HepG2 (cell line): ENCODE data around the gene ARVCF.

Experiments
- ETV5 ChIP-seq: IDR thresholded peaks from 2 replicates; pipeline ENCODE4 v1.6.1; 2018; ENCODE audit warnings: missing biosample characterization, missing genetic modification reagents, inconsistent platforms, borderline replicate concordance
- HDAC2 ChIP-seq: sonication (generic); formaldehyde crosslinking; IDR thresholded peaks from 2 replicates; pipeline ENCODE4 v1.4.0; 2020; ENCODE audit warnings: missing genetic modification reagents
- MAFF ChIP-seq: IDR thresholded peaks from 2 replicates; pipeline ENCODE4 v1.6.1; 2011; ENCODE audit warnings: low read depth, low read length, improper control_type of control experiment
- POLR2A ChIP-seq, 2 experiments: IDR thresholded peaks; 2 replicates each; pipeline ENCODE4 v1.6.1; 2011; ENCODE audit warnings: low read depth in 2 of 2, low read length in 2 of 2, mild to moderate bottlenecking in 1 of 2, moderate library complexity in 1 of 2; ENCODE audit not compliant: insufficient read depth in 1 of 2
- ZNF724P ChIP-seq: sonication (generic); formaldehyde crosslinking; IDR thresholded peaks from 2 replicates; pipeline ENCODE4 v1.8.0; 2022; ENCODE audit warnings: missing genetic modification reagents, borderline replicate concordance
- TF ChIP-seq, protein P1 (sequence below): sonication (generic); formaldehyde crosslinking; IDR thresholded peaks from 2 replicates; pipeline ENCODE4 v1.5.0; 2020; ENCODE audit warnings: mild to moderate bottlenecking, missing genetic modification reagents, moderate library complexity
- TF ChIP-seq, protein P2 (sequence below): sonication (generic); formaldehyde crosslinking; IDR thresholded peaks from 2 replicates; pipeline ENCODE4 v1.5.1; 2020; ENCODE audit warnings: missing genetic modification reagents, mild to moderate bottlenecking, borderline replicate concordance
- TF ChIP-seq, protein P3 (sequence below): sonication (generic); formaldehyde crosslinking; IDR thresholded peaks from 2 replicates; pipeline ENCODE4 v1.4.0; 2020; ENCODE audit warnings: low read depth, mild to moderate bottlenecking, missing genetic modification reagents

DNA sequence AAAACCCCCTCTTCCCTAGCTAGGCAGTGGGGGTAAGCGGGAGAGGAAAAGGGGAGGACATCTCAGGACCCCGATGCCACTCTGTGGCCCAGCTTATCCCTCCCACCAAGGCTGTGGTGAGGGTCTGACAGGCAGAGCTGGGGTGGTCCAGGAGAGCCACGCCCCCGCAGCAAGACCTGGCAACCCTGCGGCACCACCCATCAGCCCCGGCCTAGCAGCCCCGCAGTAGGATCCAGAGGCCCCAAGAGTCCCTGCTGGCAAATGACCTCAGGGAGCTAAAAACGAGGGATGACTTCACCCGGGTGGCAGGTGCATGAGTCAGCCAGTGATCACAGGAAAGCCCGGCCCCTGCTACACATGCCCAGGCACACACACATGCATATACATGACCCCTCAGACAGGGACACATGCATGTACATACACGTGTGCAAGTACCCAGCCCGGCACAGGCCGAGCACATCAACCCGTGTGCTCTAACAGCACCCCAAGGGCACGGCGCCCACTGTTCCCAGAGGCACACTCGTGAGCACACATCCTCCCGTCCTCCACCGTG, 32.3 kb downstream of the ARVCF start:
- TF ChIP-seq, protein P1, sequence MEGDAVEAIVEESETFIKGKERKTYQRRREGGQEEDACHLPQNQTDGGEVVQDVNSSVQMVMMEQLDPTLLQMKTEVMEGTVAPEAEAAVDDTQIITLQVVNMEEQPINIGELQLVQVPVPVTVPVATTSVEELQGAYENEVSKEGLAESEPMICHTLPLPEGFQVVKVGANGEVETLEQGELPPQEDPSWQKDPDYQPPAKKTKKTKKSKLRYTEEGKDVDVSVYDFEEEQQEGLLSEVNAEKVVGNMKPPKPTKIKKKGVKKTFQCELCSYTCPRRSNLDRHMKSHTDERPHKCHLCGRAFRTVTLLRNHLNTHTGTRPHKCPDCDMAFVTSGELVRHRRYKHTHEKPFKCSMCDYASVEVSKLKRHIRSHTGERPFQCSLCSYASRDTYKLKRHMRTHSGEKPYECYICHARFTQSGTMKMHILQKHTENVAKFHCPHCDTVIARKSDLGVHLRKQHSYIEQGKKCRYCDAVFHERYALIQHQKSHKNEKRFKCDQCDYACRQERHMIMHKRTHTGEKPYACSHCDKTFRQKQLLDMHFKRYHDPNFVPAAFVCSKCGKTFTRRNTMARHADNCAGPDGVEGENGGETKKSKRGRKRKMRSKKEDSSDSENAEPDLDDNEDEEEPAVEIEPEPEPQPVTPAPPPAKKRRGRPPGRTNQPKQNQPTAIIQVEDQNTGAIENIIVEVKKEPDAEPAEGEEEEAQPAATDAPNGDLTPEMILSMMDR (CRISPR knock-in tag), result no peak
- TF ChIP-seq, protein P2, sequence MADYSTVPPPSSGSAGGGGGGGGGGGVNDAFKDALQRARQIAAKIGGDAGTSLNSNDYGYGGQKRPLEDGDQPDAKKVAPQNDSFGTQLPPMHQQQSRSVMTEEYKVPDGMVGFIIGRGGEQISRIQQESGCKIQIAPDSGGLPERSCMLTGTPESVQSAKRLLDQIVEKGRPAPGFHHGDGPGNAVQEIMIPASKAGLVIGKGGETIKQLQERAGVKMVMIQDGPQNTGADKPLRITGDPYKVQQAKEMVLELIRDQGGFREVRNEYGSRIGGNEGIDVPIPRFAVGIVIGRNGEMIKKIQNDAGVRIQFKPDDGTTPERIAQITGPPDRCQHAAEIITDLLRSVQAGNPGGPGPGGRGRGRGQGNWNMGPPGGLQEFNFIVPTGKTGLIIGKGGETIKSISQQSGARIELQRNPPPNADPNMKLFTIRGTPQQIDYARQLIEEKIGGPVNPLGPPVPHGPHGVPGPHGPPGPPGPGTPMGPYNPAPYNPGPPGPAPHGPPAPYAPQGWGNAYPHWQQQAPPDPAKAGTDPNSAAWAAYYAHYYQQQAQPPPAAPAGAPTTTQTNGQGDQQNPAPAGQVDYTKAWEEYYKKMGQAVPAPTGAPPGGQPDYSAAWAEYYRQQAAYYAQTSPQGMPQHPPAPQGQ, result no peak
- TF ChIP-seq MAFF (no peak), ZNF724P (CRISPR knock-in tag) (no peak), HDAC2 (CRISPR knock-in tag) (no peak), ETV5 (CRISPR knock-in tag) (no peak), POLR2A (IDR thresholded peaks at IDR 0.05; ENCODE audit: insufficient read depth in 1 of 2, low read depth in 2 of 2, low read length in 2 of 2) (no peak)
- TF ChIP-seq, protein P3, sequence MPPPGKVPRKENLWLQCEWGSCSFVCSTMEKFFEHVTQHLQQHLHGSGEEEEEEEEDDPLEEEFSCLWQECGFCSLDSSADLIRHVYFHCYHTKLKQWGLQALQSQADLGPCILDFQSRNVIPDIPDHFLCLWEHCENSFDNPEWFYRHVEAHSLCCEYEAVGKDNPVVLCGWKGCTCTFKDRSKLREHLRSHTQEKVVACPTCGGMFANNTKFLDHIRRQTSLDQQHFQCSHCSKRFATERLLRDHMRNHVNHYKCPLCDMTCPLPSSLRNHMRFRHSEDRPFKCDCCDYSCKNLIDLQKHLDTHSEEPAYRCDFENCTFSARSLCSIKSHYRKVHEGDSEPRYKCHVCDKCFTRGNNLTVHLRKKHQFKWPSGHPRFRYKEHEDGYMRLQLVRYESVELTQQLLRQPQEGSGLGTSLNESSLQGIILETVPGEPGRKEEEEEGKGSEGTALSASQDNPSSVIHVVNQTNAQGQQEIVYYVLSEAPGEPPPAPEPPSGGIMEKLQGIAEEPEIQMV (CRISPR knock-in tag), result no peak
